ENCODE measurements around the gene TTC23.

GRCh38 chr15:99110581-99111320 lies 138.6 kb downstream of the TTC23 start:
- TF ChIP-seq, protein P1, sequence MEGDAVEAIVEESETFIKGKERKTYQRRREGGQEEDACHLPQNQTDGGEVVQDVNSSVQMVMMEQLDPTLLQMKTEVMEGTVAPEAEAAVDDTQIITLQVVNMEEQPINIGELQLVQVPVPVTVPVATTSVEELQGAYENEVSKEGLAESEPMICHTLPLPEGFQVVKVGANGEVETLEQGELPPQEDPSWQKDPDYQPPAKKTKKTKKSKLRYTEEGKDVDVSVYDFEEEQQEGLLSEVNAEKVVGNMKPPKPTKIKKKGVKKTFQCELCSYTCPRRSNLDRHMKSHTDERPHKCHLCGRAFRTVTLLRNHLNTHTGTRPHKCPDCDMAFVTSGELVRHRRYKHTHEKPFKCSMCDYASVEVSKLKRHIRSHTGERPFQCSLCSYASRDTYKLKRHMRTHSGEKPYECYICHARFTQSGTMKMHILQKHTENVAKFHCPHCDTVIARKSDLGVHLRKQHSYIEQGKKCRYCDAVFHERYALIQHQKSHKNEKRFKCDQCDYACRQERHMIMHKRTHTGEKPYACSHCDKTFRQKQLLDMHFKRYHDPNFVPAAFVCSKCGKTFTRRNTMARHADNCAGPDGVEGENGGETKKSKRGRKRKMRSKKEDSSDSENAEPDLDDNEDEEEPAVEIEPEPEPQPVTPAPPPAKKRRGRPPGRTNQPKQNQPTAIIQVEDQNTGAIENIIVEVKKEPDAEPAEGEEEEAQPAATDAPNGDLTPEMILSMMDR (IDR thresholded peaks at IDR 0.05) = no peak
- TF ChIP-seq POLR2AphosphoS5 (IDR thresholded peaks at IDR 0.05) (peak in 1 of 3 donors; percentile 42), POLR2A (IDR thresholded peaks at IDR 0.05) (no peak)
